HepG2 (cell line): ENCODE results near the gene ST6GALNAC3. TPM values are rescaled to one million over a fixed set of nuclear protein-coding genes. Genes with fewer than 3 reads are reported as not detected.

Source experiments
- ATAC-seq: fragments of 200-7000 bp; cut with Tn5 transposase; 3 replicates; pipeline ENCODE4 v1.9.1; 2020; ENCODE audit warnings: mild to moderate bottlenecking, moderate library complexity
- BruUV-seq: library from RNA; stranded (reverse); fragments of 400-500 nt; replicated peaks from 2 replicates; lab custom pipeline; 2021; lab: Mats Ljungman, UMichigan
- CTCF ChIA-PET: fragments of 300-600 bp; formaldehyde crosslinking; extraction: SDS; loops from one replicate; lab custom pipeline; 2021; ENCODE audit warnings: low total read pairs, inconsistent platforms, low intra/inter-chr PET ratio; lab: Yijun Ruan, JAX
- POLR2A ChIA-PET: fragments of 350-600 bp; sonication (Branson Sonifier 250); formaldehyde crosslinking; loops from one replicate; lab custom pipeline; 2020; ENCODE audit warnings: antibody characterized with exemption, inconsistent platforms; lab: Yijun Ruan, JAX
- DNase-seq: peaks from one replicate; pipeline ENCODE4 v3.0.0-alpha.2; 2015; ENCODE audit warnings: low spot score
- FAIRE-seq: peaks from 3 replicates; lab custom pipeline; 2011; peaks lifted over from hg19 to GRCh38; lab: Jason Lieb, UNC
- H2AFZ ChIP-seq: one replicate; pipeline ENCODE4 v1.6.1; 2011; ENCODE audit warnings: low read length, inconsistent platforms
- H3K27ac ChIP-seq: fragments of 300-600 bp; 3 replicates; pipeline ENCODE4 v1.8.0; 2011; ENCODE audit warnings: mixed run types, mild to moderate bottlenecking, mixed read lengths, low read length, inconsistent platforms; ENCODE audit not compliant: insufficient read depth; ENCODE audit errors: extremely low read length
- H3K27me3 ChIP-seq, 2 experiments: fragments of 200-600 bp in 1 of 2; 2 replicates in 1 of 2; 3 replicates in 1 of 2; pipeline versions ENCODE4 v1.6.0 to v1.8.0; 2011; ENCODE audit warnings: low read length in 2 of 2, mild to moderate bottlenecking in 2 of 2, moderate library complexity in 2 of 2, inconsistent platforms in 1 of 2; ENCODE audit not compliant: insufficient read depth in 2 of 2, control insufficient read depth in 1 of 2
- H3K36me3 ChIP-seq, 2 experiments: fragments of 200-600 bp in 1 of 2; replicated peaks in 1 of 2; 2 replicates in 1 of 2; 3 replicates in 1 of 2; pipeline versions ENCODE4 v1.5.1 to v1.8.0; 2011; ENCODE audit warnings: low read length in 2 of 2, inconsistent platforms in 1 of 2; ENCODE audit not compliant: insufficient read depth in 2 of 2, control insufficient read depth in 1 of 2
- H3K4me1 ChIP-seq: 2 replicates; pipeline ENCODE4 v1.5.1; 2012; ENCODE audit warnings: low read length, inconsistent platforms; ENCODE audit not compliant: insufficient read depth
- H3K4me2 ChIP-seq: 2 replicates; pipeline ENCODE4 v1.6.0; 2011; ENCODE audit warnings: low read depth, low read length, inconsistent platforms
- H3K4me3 ChIP-seq, 3 experiments: fragments of 200-600 bp in 1 of 3; sonication (generic), shearing (Covaris generic) in 1 of 3; replicated peaks in 1 of 3; 2 replicates each; pipeline ENCODE4 v1.5.1; 2011 to 2016; ENCODE audit warnings: low read length in 3 of 3, inconsistent platforms in 2 of 3, low read depth in 2 of 3, mild to moderate bottlenecking in 2 of 3, control low read depth in 1 of 3, mixed read lengths in 1 of 3; ENCODE audit not compliant: insufficient read depth in 1 of 3
- H3K79me2 ChIP-seq: one replicate; pipeline ENCODE4 v1.6.1; 2011; ENCODE audit warnings: low read length, inconsistent platforms; ENCODE audit not compliant: insufficient read depth
- H3K9ac ChIP-seq: 2 replicates; pipeline ENCODE4 v1.6.0; 2011; ENCODE audit warnings: mild to moderate bottlenecking, low read depth, low read length, inconsistent platforms; ENCODE audit not compliant: insufficient read depth
- H3K9me3 ChIP-seq: 2 replicates; pipeline ENCODE4 v1.5.1; 2012; ENCODE audit warnings: mild to moderate bottlenecking, low read length
- H4K20me1 ChIP-seq: 2 replicates; pipeline ENCODE4 v1.6.0; 2011; ENCODE audit warnings: inconsistent platforms, mild to moderate bottlenecking, low read length, moderate library complexity; ENCODE audit not compliant: insufficient read depth
- FOXA1 ChIP-seq, 2 experiments: fragments of 450-650 bp in 1 of 2; sonication (generic) in 1 of 2; formaldehyde crosslinking in 1 of 2; IDR thresholded peaks; 2 replicates each; pipeline versions ENCODE4 v1.4.0 to v1.6.1; 2016 to 2020; ENCODE audit warnings: missing genetic modification reagents in 1 of 2
- HOXA7 ChIP-seq: sonication (generic); formaldehyde crosslinking; IDR thresholded peaks from 2 replicates; pipeline ENCODE4 v1.8.1; 2022; ENCODE audit warnings: mild to moderate bottlenecking, missing genetic modification reagents, moderate library complexity
- IRF2 ChIP-seq: IDR thresholded peaks from 2 replicates; pipeline ENCODE4 v1.6.1; 2018; ENCODE audit warnings: missing genetic modification reagents, missing compliant biosample characterization
- IRX3 ChIP-seq: sonication (generic); formaldehyde crosslinking; IDR thresholded peaks from 2 replicates; pipeline ENCODE4 v1.8.1; 2023; ENCODE audit warnings: mild to moderate bottlenecking, low read depth, missing genetic modification reagents, borderline replicate concordance
- MAZ ChIP-seq, 2 experiments: sonication (generic) in 1 of 2; formaldehyde crosslinking in 1 of 2; IDR thresholded peaks; 2 replicates each; pipeline versions ENCODE4 v1.5.0 to v1.6.1; 2012 to 2020; ENCODE audit warnings: low read depth in 2 of 2, mild to moderate bottlenecking in 2 of 2, borderline replicate concordance in 1 of 2, improper control_type of control experiment in 1 of 2, low read length in 1 of 2, missing genetic modification reagents in 1 of 2, moderate library complexity in 1 of 2
- MIER3 ChIP-seq: IDR thresholded peaks from 2 replicates; pipeline ENCODE4 v1.6.1; 2016; ENCODE audit warnings: missing compliant biosample characterization, borderline replicate concordance
- PAWR ChIP-seq: sonication (generic); formaldehyde crosslinking; IDR thresholded peaks from 2 replicates; pipeline ENCODE4 v1.4.0; 2020; ENCODE audit warnings: missing genetic modification reagents, mild to moderate bottlenecking, borderline replicate concordance
- SALL2 ChIP-seq: sonication (generic); formaldehyde crosslinking; IDR thresholded peaks from 2 replicates; pipeline ENCODE4 v1.8.1; 2023; ENCODE audit warnings: mild to moderate bottlenecking, missing genetic modification reagents, inconsistent platforms
- YEATS2 ChIP-seq: sonication (generic); formaldehyde crosslinking; IDR thresholded peaks from 2 replicates; pipeline ENCODE4 v1.4.0; 2020; ENCODE audit warnings: missing genetic modification reagents, borderline replicate concordance
- ZNF335 ChIP-seq: sonication (generic); formaldehyde crosslinking; IDR thresholded peaks from 2 replicates; pipeline ENCODE4 v1.4.0; 2020; ENCODE audit warnings: missing genetic modification reagents
- ZNF619 ChIP-seq: sonication (generic); formaldehyde crosslinking; IDR thresholded peaks from 2 replicates; pipeline ENCODE4 v1.4.0; 2020; ENCODE audit warnings: mild to moderate bottlenecking, missing genetic modification reagents
- ZNF850 ChIP-seq: sonication (generic); formaldehyde crosslinking; conservative IDR thresholded peaks from 2 replicates; pipeline ENCODE4 v1.9.0; 2021; ENCODE audit warnings: mild to moderate bottlenecking, missing genetic modification reagents
- ZSCAN20 ChIP-seq: sonication (generic); formaldehyde crosslinking; IDR thresholded peaks from 2 replicates; pipeline ENCODE4 v1.4.0; 2020; ENCODE audit warnings: missing genetic modification reagents, mild to moderate bottlenecking, borderline replicate concordance
- WGBS: methylation state at CpG from one replicate; pipeline ENCODE4 v1.1.6; 2017; ENCODE audit warnings: low lambda C conversion rate; 5-methylcytosine and 5-hydroxymethylcytosine counted together
- in situ Hi-C: cut with HindIII; loops from 2 replicates; pipeline ENCODE4 v1.10.0; 2017; ENCODE audit warnings: low pct_unique_long_range_greater_than_20kb; ENCODE audit not compliant: extremely low pct_ligation_motif_present
- intact Hi-C: fragments of 100-400 bp; cut with micrococcal nuclease; formaldehyde crosslinking; loops from one replicate; pipeline ENCODE4 v1.10.0; 2022; ENCODE audit not compliant: unreplicated experiment
- polyA plus RNA-seq, 8 experiments: library from polyadenylated mRNA; depleted of rRNA in 3 of 8; stranded (reverse) in 7 of 8; unstranded in 1 of 8; fragments of >200 nt; fragmentation: Illumina TruSeq in 4 of 8; extraction: Trizol in 4 of 8; gene quantifications; 2 replicates each; pipeline versions ENCODE4 v1.2.1 to v1.2.3, GENCODE V29; 2011 to 2016; ENCODE audit warnings: low read depth in 4 of 8, missing spikeins in 1 of 8, mixed read lengths in 1 of 8; ENCODE audit not compliant: insufficient read depth in 1 of 8
- total RNA-seq, 5 experiments: library from RNA; depleted of rRNA; stranded (reverse); fragments of >200 nt; fragmentation: Illumina TruSeq; extraction: Trizol; gene quantifications; 2 replicates each; pipeline ENCODE4 v1.2.3, GENCODE V29; 2016; ENCODE audit warnings: low read depth in 1 of 5
- TF ChIP-seq, protein P1 (sequence below): sonication (generic); formaldehyde crosslinking; IDR thresholded peaks from 2 replicates; pipeline ENCODE4 v1.9.0; 2021; ENCODE audit warnings: missing genetic modification reagents, mild to moderate bottlenecking, borderline replicate concordance
- TF ChIP-seq, protein P2 (sequence below): sonication (generic); formaldehyde crosslinking; IDR thresholded peaks from 2 replicates; pipeline ENCODE4 v1.8.1; 2023; ENCODE audit warnings: mild to moderate bottlenecking, inconsistent platforms, moderate library complexity, missing genetic modification reagents, borderline replicate concordance

Gene ST6GALNAC3
- total and polyA plus RNA-seq, 2 of the 13 experiments (the other 11 are each of a cell fraction or from before 2014, with no cell fraction given): not detected

DNA sequence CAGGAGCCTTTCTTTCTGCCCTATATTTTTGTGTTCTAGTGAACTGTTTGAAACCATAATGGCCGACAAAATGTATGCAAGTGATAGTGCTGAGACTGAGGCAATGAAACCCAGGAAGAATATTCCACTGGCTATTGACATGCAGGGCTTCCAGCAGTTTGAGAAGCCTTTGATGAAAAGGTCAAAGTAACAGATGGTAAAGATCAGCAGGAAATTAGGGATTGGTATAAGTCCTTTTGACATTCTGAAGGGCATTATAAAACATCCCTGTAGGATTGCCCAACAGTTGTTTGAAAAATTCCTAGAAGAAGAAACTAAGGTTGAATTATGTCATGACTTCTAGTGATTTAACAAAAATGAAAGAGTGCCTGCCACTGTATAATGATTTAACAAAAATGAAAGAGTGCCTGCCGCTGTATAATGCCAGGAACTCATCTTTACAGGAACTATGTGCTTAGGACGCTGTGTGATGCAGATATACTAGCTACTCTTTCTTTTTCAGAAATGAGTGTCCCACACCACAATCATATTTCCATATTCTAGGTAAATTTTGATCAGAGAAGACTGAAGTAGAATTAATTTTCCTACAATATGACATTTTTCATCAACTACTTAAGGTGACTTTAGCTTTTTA lies 508.8 kb downstream of the ST6GALNAC3 start:
- no peak for ATAC-seq
- TF ChIP-seq ZNF619 (CRISPR knock-in tag): no peak
- TF ChIP-seq, all 625 proteins: peak for 0
- DNase-seq: no peak
- WGBS: 0% methylated on average over 3 of the region's 3 CpGs
- intact Hi-C loops: no loop called here
- no peak overlapping the region for H3K4me3 ChIP-seq
- ChIA-PET CTCF (no interaction called here), POLR2A (no interaction called here)
- H4K20me1 ChIP-seq: no peaks in the 10 kb centered on the region
- in situ Hi-C loops: no loop called here
- H3K27ac ChIP-seq: no peak overlapping the region
- FAIRE-seq: no peak
- no peak overlapping the region for H2AFZ ChIP-seq
- H3K27me3 ChIP-seq: no peaks in the 10 kb centered on the region
- no peak overlapping the region for H3K9ac ChIP-seq
- no TSS peak for BruUV-seq
- H3K79me2 ChIP-seq: no peaks in the 10 kb centered on the region
- H3K9me3 ChIP-seq: peaks cover 17% of the 10 kb centered on the region; the same call in 1 of the 2 replicates
- no peaks in the 10 kb centered on the region for H3K36me3 ChIP-seq
- H3K4me2 ChIP-seq: no peak overlapping the region
- H3K4me1 ChIP-seq: no peaks in the 10 kb centered on the region

DNA sequence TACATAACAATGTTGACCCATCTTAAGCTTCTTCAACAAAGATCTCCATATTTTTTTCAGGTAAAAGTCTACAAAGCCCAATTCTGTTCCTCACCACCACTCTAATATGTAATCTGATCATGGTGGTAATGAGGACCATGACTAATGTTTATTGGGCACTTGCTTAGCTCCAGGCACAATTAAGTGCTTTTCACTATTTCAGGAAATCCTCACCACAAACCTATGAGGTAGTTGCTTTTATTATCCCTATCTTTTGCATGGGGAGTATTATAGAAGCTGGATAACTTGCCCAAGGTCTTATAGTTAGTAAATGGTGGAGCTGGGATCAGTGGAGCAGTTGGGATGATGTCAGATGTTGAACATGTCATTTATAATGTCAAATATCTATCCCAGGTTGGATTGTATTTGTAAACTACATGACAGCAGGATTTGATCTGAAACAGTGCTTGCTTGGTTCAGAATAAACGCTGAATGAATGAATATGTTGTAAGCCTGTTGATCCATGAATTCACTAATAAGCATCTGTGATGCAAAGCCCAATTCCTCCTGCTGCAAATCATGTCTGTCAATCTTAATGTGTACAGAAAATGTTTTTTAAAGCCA lies 509.4 kb downstream of the ST6GALNAC3 start:
- no peaks in the 10 kb centered on the region for H3K79me2 ChIP-seq
- CTCF ChIA-PET: no interaction called here
- TF ChIP-seq YEATS2 (no peak), IRF2 (CRISPR knock-in tag) (no peak), SALL2 (CRISPR knock-in tag) (no peak), ZNF850 (CRISPR knock-in tag) (no peak), ZSCAN20 (CRISPR knock-in tag) (no peak), IRX3 (CRISPR knock-in tag) (no peak), FOXA1 (IDR thresholded peaks at IDR 0.05) (no peak), FOXA1 (CRISPR knock-in tag; IDR thresholded peaks at IDR 0.05) (no peak), PAWR (CRISPR knock-in tag) (no peak), MIER3 (CRISPR knock-in tag) (no peak), MAZ (IDR thresholded peaks at IDR 0.05; ENCODE audit: borderline replicate concordance, low read depth, low read length) (no peak), MAZ (CRISPR knock-in tag; IDR thresholded peaks at IDR 0.05; ENCODE audit: low read depth) (no peak), HOXA7 (CRISPR knock-in tag) (no peak), ZNF335 (CRISPR knock-in tag) (no peak)
- TF ChIP-seq, protein P1, sequence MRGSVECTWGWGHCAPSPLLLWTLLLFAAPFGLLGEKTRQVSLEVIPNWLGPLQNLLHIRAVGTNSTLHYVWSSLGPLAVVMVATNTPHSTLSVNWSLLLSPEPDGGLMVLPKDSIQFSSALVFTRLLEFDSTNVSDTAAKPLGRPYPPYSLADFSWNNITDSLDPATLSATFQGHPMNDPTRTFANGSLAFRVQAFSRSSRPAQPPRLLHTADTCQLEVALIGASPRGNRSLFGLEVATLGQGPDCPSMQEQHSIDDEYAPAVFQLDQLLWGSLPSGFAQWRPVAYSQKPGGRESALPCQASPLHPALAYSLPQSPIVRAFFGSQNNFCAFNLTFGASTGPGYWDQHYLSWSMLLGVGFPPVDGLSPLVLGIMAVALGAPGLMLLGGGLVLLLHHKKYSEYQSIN (CRISPR knock-in tag): no peak
- TF ChIP-seq, protein P2, sequence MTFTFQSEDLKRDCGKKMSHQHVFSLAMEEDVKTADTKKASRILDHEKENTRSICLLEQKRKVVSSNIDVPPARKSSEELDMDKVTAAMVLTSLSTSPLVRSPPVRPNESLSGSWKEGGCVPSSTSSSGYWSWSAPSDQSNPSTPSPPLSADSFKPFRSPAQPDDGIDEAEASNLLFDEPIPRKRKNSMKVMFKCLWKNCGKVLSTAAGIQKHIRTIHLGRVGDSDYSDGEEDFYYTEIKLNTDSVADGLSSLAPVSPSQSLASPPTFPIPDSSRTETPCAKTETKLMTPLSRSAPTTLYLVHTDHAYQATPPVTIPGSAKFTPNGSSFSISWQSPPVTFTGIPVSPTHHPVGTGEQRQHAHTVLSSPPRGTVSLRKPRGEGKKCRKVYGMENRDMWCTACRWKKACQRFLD: no peak
- DNase-seq: no peak
- H3K4me3 ChIP-seq: no peak overlapping the region
- BruUV-seq: no TSS peak
- H2AFZ ChIP-seq: no peak overlapping the region
- H3K27ac ChIP-seq: no peak overlapping the region
- in situ Hi-C loops (no loop called here), intact Hi-C loops (no loop called here)
- no peaks in the 10 kb centered on the region for H3K4me1 ChIP-seq
- POLR2A ChIA-PET: no interaction called here
- peaks cover 17% of the 10 kb centered on the region; the same call in 1 of the 2 replicates for H3K9me3 ChIP-seq
- no peaks in the 10 kb centered on the region for H3K36me3 ChIP-seq
- WGBS: 0% methylated on average over 1 of the region's 1 CpG
- no peaks in the 10 kb centered on the region for H4K20me1 ChIP-seq
- no peak for FAIRE-seq
- no peaks in the 10 kb centered on the region for H3K27me3 ChIP-seq
- H3K9ac ChIP-seq: no peak overlapping the region
- no peak overlapping the region for H3K4me2 ChIP-seq
- ATAC-seq: no peak
